HG02970 (cell line): ENCODE data around the gene CAMTA1.

Experiments used
- ATAC-seq: cut with Tn5 transposase; IDR thresholded peaks from one replicate; pipeline ENCODE4 v1.9.1; 2021; ENCODE audit warnings: mild to moderate bottlenecking, moderate library complexity, moderate number of reproducible peaks; ENCODE audit not compliant: unreplicated experiment, low FRiP score

CAMTA1 gene

DNA sequence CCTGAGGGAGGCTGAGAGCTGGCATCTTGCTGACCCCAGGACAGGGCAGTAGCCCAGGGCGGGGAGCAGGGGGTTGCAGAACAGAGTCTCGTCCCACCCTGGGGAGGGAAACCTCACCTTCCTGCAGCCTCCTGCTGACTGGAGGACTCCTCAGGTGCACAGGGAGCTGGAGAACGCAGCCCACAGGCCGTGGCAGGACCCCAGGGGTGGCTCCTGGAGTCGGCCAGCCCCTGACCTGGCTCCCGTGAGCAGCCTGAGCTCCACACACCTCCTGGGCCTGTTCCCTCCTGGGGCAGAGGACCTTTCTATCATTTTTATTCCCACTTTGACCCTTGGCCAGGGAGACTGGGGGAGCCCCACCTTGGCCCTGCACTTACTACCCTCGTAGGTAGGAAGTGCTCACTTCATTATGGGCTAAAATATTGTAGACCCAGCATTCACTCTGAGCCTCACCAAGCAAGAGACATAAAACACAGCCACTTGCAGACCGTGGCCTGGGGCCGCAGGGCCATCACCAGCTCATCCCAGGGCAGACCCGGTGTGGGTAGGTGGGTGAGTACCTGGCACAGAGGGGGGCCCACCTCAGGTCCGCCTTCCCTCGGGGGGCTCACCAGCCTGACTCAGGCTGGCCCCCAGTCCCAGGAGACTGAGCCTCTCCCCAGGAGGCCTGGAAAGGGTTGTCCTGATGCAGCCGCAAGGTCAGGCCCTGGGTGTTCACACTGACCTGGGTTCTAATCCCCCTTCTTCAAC is 698.6 kb downstream of the CAMTA1 start:
- no peak for ATAC-seq

DNA sequence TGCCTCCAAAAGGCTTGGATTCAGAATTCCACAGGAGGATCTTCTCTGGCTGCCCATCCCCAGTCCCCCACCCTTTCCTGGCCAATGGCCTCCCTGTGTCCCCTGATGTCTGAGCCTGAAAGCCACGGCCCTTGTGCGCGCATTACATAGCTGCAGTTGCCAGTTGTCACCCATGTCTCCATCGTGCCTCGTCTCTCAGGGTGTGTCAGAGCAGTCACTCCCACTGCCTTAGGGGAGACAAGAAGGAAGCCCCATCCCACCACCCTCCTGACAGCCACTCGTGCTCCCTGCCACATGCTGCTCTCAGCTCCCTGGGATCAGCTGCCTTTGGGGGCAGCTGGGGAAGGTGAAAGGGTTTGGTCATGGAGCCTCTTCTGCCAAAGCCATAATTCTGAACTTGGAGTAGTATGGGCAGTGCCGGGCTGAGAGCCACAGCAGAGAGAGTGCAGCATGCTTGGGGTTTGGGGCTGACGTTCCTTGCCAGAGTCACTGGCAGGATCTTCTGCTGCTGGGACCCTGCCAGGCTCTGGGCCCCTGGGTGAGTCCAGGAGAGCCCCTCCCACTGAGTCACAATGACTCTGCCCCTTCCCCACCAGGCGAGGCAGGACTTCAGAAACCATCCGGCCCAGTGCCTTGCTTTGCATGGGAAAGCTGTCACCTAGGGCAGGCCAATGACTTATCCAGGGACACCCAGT is 700.0 kb downstream of the CAMTA1 start:
- no peak for ATAC-seq

DNA sequence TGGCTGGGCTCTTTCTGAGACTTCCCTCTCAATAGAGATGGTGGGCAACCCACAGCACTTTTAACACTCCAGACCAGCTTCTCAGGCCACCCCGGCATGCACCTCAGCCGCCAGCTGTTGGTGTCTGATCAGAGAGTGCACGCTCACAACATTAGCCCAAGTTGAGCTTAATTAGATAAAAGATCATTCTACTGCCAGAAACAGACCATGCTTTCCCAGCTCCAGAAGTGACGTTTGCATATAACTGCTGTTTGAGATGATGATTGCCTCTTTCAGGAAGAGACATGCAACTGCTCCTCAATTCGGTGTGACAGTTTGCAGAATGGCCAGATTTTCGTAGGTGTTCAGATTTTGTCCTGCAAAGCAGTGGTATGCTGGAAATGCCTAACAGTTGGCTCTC is 700.6 kb downstream of the CAMTA1 start:
- no peak for ATAC-seq

DNA sequence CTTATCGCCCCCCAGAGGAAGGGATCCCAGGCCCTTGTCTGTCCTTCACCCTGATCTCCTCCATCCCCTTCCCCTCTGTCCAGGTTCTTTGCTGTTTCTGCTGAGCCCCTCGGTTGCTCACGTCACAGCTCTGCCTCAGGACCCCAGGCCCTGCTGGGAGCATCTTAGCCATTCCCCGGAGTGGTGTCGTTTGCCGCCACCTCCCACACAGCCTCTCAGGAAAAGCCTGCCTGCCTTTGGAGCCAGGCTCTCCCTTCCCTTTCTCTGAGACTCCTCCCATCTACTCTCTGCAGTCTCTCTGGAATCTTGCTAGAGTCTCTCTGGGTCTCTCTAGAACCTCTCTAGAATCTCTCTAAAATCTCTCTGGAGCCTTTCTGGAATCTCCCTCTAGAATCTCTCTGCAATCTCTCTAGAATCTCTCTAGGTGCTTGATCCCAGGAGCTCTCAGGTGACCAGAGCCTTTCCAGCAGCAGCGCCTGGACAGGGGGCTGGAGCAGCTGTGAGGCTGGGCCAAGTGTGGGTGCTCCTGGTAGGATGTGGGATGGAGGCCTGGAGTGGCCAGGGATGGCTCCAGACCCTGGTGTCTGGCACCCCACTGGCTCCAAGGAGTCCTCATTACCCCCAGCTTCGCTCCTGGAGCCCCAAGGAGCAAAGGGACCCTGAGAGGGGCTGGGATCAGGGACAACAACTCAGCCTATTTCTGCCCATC is 702.7 kb downstream of the CAMTA1 start:
- no peak for ATAC-seq

DNA sequence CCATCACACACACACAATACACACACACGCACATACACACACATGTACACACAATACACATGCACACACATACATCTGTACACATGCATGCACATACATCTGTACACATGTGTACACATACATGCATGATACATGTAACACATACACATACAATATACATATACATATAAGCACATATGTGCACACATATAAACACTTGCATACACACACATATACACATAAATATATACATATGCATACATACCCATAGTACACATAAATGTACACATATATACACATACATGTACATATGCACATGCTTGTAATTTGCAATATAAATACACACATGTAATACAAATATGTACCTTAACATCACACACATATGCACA is 703.2 kb downstream of the CAMTA1 start:
- no peak for ATAC-seq

DNA sequence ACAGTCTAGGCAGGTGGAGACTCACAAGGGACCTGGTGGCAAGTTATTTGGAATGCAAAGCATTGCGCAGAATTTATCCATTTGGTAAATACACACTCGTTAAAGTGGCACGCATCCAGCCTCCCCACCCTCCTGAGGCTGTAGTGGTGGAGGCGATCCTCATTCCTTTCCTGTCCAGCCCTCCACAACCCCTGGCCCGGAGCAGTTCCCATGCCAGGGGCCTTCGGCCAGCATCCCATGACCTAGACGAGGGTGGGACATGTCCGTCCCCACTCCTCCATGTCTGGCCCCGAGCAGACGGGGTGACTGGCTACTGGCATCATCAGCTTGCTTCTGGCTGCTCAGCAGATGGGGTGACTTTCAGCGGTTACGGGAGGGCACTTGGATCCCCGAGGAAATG is 704.3 kb downstream of the CAMTA1 start:
- no peak for ATAC-seq

DNA sequence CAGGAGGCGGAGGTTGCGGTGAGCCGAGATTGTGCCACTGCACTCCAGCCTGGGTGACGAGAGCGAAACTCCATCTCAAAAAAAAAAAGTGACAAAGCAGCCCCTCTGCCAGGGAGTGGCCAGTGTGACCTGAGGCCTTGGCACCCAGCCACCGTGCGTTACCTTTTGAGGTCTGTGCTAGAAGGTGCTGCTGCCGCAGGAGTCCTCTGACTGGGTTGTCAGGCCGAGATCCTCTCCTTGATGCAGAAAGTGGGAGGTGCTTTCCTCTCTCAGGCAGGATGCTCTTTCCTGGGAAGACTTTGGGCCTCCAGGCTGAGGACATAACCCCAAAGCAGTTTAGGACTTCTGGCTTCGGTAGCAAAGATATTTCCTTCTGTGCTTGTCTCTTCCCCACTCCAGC is 705.3 kb downstream of the CAMTA1 start:
- no peak for ATAC-seq

DNA sequence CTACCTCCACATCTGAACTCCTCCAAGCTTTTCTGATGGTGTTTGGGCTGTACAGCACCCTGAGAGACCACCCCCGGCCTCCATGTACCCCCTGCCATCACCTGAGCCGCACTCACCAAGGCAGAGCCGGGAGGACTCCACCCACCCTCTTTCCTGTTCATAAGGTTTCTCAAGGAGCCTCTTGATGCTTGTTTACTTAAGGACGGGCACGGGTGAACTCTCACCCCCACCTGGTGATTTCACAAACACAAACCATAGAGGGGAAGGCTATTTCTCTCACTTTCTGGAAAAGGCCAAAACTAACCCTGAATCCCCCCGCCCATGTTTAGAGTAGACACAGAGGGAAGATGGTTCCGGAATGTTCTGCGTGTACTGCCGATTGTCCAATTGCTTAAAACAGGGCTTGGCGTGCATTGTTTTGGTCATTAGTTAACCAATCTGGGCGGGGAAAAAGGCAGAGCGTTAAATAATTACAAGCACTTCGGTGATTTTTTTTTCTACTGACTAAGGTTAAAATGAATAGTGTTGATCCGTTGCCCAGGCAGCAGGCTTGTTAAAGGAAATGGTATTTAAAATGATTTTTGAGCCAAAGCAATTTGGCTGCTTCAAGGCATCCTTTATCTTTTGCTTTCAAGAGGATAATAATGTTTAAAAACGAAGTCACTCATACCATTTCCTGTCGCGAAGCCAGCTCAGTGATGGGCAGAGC is 706.0 kb downstream of the CAMTA1 start:
- no peak for ATAC-seq

DNA sequence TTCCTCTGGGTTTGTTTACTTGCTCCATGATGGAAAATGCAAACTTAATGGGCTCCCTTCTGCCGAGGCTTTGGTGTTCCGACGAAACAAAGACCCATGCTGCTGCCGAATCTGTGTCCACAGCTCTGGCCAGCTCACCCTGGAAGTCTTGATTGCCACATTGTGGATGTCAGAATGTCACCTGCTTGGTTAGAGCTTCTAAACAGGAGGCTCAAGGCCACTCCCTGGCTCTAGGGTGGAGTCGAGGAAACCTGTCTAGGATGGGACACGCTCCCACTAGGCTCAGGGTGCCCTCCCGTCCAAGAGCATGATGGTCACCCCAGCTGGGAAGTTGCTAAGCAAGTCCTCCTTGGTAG is 706.5 kb downstream of the CAMTA1 start:
- ATAC-seq: no peak

DNA sequence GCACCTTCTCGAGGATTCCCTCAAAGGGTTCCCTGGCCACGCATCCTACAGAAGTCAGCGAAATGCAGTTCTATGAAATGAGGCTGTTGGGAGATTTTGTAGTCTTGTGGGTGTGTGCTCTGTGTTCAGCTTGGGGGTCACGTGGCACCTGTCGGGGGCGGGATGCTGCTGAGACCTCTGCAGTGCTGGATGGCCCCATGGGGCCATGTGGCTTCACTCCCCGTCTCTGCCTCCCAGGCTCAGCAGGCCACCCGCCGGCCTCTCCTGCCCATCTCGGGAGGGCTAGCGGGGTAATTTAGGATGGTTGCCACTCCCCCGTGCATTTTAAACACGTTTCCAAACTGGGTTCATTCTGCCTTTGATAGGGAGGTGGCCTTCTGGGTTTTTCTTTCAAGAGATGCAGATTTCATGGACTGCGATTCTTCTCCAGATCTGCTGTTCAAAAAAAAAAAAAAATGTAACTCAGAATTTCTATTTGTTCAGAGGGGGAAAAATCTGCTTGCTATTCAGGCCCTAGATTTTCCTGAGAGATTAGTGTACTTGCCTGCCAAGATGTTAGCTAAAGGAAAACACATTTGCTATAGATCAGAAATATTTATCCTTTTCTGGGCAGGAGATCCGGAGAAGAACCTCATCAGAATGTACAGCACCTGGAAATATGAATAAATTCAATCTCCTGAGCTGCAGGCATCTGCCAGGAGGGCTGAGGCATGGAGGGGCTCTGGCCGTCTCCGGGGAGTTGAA is 708.6 kb downstream of the CAMTA1 start:
- ATAC-seq: no peak

DNA sequence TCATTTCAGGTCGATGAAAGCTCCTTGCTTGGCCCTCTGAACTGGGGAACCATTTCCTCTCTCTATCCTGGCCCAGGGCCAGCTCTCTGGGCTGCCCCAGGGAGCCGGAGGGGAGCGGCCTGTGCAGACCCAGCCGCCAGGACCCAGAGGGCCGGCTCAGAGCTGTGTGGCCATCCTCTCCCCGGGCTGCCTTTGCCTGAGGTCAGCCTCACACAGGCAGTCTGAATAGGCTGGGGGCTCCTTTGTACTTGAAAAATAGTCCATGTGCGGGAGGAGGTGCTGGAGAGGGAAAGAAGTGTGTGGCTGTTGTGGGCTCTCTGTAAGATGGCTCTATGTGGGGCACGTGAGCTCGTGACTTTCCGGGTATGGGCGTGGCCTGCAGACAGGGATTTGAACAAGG is 710.7 kb downstream of the CAMTA1 start:
- ATAC-seq: no peak

DNA sequence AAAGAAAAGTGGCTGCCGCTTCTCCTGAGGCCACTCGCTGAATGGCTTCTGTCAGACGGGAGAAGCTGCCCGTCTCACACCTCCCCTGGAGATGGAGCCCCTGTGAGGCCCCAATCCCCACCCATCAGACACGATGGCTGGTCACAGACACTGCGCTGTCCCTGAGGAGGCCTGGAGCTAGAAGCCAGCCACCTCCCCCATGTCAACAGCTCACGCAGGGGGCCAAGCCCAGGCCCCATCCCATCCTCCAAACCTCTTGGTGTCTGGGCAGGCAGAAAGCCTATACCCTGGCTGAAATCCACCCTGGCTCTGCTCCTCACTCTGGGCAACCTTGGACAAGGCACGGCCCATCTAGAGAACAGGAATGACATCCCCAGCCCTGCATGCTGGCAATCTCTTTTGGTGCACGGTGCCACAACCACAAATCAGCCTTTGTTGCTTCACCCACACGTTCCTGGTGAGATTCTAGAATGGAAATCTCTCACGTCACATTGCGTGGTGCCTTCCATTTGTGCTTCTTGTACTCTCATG is 711.9 kb downstream of the CAMTA1 start:
- ATAC-seq: no peak

DNA sequence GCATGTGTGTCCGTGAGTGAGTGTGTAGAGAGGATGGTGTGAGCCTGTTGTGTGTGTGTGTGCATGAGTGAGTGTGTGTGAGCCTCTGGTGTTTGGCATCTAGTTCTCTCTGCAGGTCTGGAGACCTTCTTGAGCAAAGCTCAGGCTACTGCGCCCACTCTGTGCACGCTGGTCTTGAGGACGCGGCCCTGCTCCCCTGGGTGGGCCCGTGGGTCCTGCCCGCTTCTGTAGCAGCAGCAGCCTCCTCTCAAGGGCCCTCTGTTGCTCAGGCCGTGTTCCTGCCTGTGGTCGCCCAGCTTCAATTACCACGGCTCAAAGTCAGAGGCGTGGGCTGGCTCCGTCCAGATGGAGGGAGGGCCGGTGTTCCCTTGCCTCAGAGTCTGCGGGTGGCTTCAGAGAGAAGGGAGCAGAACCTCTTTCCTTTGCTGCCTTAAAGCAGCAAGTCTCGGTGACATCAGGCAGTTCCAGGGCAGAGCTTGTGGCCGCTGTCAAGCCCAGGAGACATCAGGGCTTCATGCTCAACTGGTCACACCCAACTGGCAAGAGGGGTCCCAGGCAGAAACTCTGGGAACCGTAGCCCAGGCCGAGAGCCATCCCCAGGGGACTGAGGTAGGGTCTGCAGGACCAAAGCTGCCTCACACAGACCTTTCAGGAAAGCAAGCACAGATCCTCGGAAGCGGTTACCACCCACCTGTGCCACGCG is 715.3 kb downstream of the CAMTA1 start:
- ATAC-seq: no peak

DNA sequence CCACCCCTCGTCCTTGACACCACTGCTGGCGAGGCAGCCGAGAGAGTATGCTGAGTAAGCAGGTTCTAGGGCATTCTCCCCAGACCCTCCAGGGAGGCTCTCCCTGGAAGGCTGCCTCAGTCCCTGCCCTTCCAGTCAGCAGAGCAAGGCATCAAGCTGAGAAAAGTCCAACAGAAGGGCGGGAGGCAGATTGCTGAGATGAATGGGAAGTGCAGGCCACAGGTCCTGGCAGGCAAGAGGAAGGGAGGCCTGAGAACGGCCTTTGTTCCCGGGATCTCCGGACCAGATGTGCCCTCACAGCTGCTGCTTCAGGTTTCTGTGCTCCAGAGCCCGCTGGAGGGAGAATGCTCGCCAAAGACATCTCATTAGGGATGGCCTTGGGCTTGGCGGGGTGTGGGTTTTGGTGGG is 715.8 kb downstream of the CAMTA1 start:
- ATAC-seq: no peak

DNA sequence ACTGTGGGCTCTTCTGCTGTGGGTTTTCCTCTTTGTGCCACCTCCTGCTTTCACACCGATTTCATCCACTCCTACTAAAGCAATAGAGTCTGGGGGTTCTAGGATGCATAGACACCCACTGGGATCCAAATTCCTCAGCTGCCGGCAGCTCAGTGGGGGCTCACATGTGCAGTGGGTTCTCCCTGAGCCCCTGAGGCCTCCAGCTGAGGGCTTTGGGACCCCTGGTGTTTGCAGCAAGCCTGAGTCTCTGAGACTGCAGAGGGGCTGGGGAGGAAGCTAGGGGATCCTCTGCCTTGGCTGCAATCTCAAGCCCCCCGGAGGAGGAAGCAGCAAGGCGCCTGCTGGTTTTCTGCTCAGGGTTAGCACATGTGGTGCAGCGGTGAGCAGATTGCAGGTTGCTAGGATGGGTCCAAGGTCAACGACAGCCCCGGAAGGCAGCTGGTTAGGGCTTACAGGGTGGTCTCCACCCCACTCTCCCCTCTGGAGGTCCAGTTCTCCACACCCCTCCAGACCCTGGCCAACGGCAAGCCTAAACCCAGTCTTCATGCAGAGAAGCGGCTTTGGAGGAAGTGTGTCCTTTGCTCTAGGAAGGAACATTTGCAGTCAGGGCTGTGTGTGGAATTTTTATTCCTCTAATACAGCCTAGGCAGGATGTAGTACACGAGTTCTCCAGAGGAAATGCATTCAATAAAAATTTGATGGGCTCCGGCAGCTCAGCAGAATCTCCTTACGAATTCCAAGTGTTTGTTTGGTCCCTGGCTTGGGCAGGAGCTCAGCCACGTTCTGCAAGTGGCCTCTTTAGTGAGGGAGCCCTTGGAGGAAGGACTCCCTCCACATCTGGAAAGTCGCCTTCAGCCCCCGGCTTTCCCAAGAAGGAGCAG is 716.7 kb downstream of the CAMTA1 start:
- no peak for ATAC-seq

DNA sequence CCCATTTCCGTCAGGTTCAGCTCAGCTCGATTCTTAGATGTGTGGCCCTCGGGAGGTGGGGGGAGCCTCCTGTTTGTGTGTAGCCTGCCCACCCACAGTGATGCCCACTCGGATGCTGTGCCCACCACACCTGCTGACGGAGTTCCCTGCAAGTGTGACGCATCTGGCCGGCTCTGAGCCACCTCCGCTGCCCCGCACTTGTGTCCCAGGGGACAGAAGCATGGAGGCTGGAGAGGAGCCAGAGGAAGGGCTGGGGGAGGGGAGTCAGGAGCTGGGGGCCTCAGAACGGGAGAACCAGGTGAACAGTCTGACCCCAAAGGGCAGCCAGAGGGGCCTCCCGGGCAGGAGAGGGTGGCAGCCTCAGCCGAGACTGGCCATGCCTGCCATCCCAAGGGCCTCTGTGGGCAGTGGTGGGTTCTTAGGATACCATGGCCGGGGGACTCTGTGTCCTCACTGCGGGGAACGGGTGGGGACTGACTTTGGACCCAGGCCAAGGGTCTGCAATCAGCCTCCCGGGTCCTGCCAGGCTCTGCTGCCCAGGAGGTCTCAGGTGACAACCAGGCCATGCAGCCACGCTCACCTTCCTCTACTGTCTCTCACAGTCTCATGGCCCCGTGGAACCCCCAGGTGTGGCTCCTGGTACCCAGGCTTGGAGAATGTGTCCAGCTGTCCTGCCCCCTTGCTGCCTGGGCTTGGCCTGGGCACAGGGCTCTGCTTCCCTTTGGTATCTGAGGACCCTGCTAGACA is 718.6 kb downstream of the CAMTA1 start:
- no peak for ATAC-seq

DNA sequence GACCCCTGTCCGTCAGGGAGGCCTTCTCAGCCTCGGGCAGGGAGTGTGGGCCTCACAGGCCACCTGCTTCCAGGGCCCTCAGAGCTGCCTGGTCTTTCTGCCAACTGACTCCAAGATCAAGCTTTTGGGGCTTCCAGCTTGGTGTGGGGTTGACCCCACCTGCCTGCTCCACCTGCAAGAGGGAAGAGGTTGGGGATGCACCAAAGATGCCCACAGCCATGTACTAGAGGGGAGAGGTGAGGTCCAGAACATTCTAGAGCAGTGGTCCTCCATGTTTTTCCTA is 719.1 kb downstream of the CAMTA1 start:
- no peak for ATAC-seq

DNA sequence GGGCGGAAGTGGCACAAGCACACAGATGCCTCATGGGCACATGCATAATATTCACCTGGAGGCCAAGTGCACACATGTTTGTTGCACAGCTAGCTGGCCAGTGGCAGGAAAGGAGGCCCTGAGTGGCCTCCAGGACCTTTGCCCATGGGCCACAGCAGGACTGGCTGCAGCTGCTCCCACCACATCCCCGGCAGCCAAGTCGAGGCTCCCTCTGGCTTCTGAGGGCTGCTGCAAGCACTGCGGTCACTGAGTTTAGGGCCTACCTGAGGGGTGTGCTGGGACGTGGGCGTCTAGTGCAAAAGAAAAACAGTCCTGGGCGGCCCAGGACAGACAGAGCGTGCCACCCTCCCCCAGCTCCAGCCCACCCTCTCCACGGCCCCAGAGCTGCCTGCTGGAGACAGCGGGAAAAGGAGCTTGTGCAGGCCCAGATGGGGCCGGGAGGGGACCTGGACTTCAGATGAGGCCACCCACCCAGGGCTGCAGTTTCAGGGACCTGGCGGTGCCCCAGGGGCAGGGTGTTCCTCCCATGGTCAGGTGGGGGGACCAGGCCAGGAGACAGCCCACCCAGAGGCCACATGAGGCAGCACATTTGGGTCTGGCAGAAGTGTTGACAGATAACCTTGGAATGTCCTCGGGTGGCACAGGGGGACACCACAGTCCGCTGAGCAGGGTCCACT is 720.0 kb downstream of the CAMTA1 start:
- ATAC-seq: no peak
